ENCODE measurements around the gene BLTP2. TPM values are rescaled to one million over a fixed set of nuclear protein-coding genes. Genes with fewer than 3 reads are reported as not detected.

BLTP2 gene
- 143 and 176 TPM in 2 replicates for total RNA-seq

- peak within 1 kb of the TSS; percentile 79 for H3K4me3 ChIP-seq (ENCODE audit: low read depth, low read length)
- DNase-seq (ENCODE audit: low read depth): peak; percentile 93
- TF ChIP-seq, protein P1, sequence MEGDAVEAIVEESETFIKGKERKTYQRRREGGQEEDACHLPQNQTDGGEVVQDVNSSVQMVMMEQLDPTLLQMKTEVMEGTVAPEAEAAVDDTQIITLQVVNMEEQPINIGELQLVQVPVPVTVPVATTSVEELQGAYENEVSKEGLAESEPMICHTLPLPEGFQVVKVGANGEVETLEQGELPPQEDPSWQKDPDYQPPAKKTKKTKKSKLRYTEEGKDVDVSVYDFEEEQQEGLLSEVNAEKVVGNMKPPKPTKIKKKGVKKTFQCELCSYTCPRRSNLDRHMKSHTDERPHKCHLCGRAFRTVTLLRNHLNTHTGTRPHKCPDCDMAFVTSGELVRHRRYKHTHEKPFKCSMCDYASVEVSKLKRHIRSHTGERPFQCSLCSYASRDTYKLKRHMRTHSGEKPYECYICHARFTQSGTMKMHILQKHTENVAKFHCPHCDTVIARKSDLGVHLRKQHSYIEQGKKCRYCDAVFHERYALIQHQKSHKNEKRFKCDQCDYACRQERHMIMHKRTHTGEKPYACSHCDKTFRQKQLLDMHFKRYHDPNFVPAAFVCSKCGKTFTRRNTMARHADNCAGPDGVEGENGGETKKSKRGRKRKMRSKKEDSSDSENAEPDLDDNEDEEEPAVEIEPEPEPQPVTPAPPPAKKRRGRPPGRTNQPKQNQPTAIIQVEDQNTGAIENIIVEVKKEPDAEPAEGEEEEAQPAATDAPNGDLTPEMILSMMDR (IDR thresholded peaks at IDR 0.05; ENCODE audit: insufficient read depth, low read depth, low read length): no peak
These were observed at the start of gene BLTP2 for GRCh38 chr17:28644787-28645575. Gene BLTP2, minus strand, starts transcription at chr17:28645158. Its CDS starts 102 bp downstream, at chr17:28645056.

GRCh38 chr17:28693869-28694268, 48.9 kb upstream of the BLTP2 start:
- no peak for DNase-seq (ENCODE audit: low read depth)
- no peak overlapping the region for H3K4me3 ChIP-seq (ENCODE audit: low read depth, low read length)
- TF ChIP-seq, protein P1 (IDR thresholded peaks at IDR 0.05; ENCODE audit: insufficient read depth, low read depth, low read length): no peak

DNA sequence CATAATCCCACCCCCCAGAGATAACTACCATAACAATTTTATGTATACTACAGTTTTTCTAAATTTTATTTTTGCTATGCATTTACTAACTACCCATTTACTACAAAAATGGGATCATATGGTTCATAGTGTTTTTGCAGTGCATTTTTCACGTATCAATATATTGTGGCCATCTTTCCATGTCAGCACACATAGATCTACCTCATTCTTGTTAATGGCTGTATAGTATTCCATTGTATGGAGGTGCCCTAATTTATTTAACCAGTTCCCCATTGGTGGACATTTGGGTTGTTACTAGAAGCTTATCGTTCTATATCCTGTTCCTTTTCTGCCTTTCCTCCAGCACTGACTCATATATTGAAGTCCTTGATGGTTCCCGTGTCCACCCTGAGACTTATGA, 44.1 kb upstream of the BLTP2 start:
- TF ChIP-seq, protein P1 (IDR thresholded peaks at IDR 0.05; ENCODE audit: insufficient read depth, low read depth, low read length): no peak
- DNase-seq (ENCODE audit: low read depth): no peak
- H3K4me3 ChIP-seq (ENCODE audit: low read depth, low read length): no peak overlapping the region

GRCh38 chr17:28688481-28688880, 43.5 kb upstream of the BLTP2 start:
- H3K4me3 ChIP-seq (ENCODE audit: low read depth, low read length): no peak overlapping the region
- DNase-seq (ENCODE audit: low read depth): no peak
- TF ChIP-seq, protein P1 (IDR thresholded peaks at IDR 0.05; ENCODE audit: insufficient read depth, low read depth, low read length): no peak

DNA sequence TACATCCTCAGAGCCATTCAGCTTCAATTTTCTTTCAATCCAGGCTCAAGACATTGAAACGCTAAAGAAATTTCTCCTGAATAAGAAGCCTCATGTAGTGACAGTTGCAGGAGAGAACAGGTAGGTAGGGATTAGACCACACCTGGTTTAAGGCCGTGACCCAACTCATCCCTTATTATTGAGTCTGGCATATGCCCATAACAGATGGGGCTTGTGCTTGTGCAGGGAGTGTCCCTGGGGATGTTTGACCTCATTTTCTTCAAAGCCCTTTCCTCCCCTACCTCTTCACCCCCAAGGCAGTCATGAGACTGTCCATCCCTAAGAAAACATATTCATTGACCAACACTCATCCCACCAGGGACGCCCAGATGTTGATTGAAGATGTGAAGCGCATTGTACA, 41.3 kb upstream of the BLTP2 start:
- H3K4me3 ChIP-seq (ENCODE audit: low read depth, low read length): no peak overlapping the region
- TF ChIP-seq, protein P1 (IDR thresholded peaks at IDR 0.05; ENCODE audit: insufficient read depth, low read depth, low read length): no peak
- no peak for DNase-seq (ENCODE audit: low read depth)

DNA sequence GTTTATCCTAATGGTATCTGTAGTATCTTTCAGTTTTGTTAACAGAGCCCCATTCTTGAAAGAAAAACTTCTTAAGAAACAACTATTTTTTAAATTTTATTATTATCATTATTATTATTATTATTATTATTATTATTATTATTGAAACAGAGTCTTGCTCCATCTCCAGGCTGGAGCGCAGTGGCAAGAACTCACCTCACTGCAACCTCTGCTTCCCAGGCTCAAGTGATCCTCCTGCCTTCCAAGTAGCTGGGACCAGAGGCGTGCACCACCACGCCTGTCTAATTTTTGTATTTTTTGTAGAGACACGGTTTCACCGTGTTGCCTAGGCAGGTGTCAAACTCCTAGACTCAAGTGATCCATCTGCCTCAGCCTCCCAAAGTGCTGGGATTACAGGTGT, 40.4 kb upstream of the BLTP2 start:
- TF ChIP-seq, protein P1 (IDR thresholded peaks at IDR 0.05; ENCODE audit: insufficient read depth, low read depth, low read length): no peak
- no peak overlapping the region for H3K4me3 ChIP-seq (ENCODE audit: low read depth, low read length)
- DNase-seq (ENCODE audit: low read depth): no peak

All from fibroblast of villous mesenchyme (primary cell).